Body of pancreas (tissue), 4 donors: ENCODE measurements around the gene WDR19.

ENCODE experiments used
- POLR2A ChIP-seq, 3 donors: fragments of 450-650 bp; IDR thresholded peaks; one replicate each; pipeline ENCODE4 v1.6.1; 2016; ENCODE audit warnings: antibody characterized with exemption in 3 of 3, mild to moderate bottlenecking in 2 of 3
- TF ChIP-seq, protein P1 (sequence below), 7 experiments: fragments of 450-650 bp in 4 of 7; fragments of 200-600 bp in 3 of 7; sonication (generic) in 3 of 7; IDR thresholded peaks; one replicate each; pipeline ENCODE4 v1.5.1; 2016 to 2019; ENCODE audit warnings: antibody characterized with exemption in 7 of 7

- no peak for TF ChIP-seq POLR2A (IDR thresholded peaks at IDR 0.05)
- TF ChIP-seq, protein P1, sequence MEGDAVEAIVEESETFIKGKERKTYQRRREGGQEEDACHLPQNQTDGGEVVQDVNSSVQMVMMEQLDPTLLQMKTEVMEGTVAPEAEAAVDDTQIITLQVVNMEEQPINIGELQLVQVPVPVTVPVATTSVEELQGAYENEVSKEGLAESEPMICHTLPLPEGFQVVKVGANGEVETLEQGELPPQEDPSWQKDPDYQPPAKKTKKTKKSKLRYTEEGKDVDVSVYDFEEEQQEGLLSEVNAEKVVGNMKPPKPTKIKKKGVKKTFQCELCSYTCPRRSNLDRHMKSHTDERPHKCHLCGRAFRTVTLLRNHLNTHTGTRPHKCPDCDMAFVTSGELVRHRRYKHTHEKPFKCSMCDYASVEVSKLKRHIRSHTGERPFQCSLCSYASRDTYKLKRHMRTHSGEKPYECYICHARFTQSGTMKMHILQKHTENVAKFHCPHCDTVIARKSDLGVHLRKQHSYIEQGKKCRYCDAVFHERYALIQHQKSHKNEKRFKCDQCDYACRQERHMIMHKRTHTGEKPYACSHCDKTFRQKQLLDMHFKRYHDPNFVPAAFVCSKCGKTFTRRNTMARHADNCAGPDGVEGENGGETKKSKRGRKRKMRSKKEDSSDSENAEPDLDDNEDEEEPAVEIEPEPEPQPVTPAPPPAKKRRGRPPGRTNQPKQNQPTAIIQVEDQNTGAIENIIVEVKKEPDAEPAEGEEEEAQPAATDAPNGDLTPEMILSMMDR (IDR thresholded peaks at IDR 0.05), result no peak
Observed at GRCh38 chr4:39324897-39325613, 142.7 kb downstream of the WDR19 start.
